Activated CD8-positive, alpha-beta memory T cell treated with anti-CD3 and anti-CD28 coated beads for 36 hours (primary cell): Measurements from ENCODE around the gene CSNK1D. TPM values are rescaled to one million over a fixed set of nuclear protein-coding genes. Genes with fewer than 3 reads are reported as not detected.

ENCODE experiments used
- CTCF ChIA-PET: fragments of 350-600 bp; sonication (Branson Sonifier 250); formaldehyde crosslinking; loops from one replicate; lab custom pipeline; 2021; ENCODE audit warnings: antibody characterized with exemption; lab: Charles Lee
- POLR2A ChIA-PET: fragments of 350-600 bp; sonication (Branson Sonifier 250); formaldehyde crosslinking; loops from one replicate; lab custom pipeline; 2021; ENCODE audit warnings: antibody characterized with exemption; lab: Charles Lee
- total RNA-seq, 2 experiments: library from RNA; stranded (reverse); gene quantifications; one replicate each; pipeline ENCODE4 v1.2.3, GENCODE V29; 2021

The CSNK1D gene
- total RNA-seq, 2 experiments from 2014 or later, result 128 to 129 TPM

DNA sequence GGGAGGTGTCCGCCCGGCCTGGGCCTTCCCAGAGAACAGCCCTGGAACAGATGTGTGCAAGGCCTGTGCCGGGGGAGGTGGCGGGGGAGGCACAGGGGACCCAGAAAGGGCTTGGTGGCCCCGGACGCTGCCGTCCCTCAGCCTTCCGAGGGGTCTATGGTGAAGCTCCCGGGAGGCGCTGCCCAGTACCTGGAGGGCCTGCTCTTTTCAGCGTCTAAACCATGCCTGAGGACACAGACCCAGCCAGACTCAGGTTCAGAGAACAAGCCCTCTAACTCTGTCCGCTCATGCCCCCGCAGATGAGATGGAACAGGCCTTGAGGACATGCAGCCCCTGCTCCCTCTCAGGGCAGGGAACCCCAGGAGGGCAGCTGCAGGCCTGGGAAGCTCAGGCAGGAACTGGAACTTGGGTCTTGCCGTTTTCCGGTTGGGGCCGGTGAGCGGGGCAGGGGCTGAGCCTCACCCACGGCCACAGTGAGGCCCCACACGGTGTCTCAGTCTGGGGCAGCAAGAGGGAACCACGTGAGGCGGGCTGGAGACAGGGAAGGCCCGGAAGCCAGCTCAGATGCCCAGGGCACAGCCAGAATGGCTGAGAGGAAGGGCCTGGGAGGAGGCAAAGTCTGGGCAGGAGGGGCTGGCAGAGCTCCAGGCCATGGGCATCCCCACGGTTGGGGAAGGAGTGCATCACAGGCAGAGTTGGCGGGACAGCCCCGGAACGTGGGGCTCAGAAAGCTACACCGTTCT, 32.1 kb downstream of the CSNK1D start:
- ChIA-PET POLR2A (interaction anchor here (0.6 to 2.0 kb wide), 10 partner anchors 9 to 382 kb away, joined by 3 to 10 read pairs (median 3); partner anchors contain the start of genes CD7 and SLC16A3), CTCF (interaction anchor here (1.1 to 2.0 kb wide), 4 partner anchors 12 to 80 kb away, joined by 3 to 7 read pairs (median 4); partner anchors contain the start of gene SLC16A3)

DNA sequence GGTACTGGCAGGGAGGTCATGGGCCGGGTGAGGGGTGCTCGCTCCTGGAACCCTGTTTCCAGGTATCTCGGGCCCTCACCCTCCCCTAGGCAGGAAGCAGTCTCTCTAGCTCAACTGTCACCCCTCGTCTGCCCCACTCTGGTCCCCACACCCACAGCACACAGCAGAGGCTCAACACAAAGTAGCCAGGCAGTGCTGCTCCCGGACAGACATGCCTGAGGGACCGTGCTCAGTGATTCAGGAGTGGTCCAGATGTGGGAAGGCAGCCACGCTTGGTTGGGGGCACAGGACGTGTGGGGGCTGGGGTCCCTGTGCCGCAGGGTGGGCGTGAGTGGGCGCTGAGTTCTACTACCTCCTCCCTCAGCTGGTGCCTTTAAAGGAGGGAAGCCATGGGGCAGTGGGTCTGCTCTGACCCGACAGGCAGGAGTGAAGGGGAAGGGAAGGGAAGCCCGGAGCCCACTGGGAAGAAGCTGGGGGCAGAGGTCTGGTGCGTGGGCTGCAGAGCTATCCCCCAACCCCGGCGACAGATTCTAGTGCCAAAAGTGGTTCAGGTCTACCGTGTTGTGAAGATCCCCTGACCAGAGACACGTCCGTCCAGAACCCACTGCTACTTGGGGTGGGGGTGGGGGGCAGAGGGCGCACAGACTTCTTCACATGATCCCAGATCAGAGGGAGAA, 32.9 kb downstream of the CSNK1D start:
- CTCF ChIA-PET, result interaction anchor here (0.8 to 1.1 kb wide), 2 partner anchors 80 to 169 kb away, joined by 3 read pairs; no protein-coding TSS in a partner anchor
- POLR2A ChIA-PET, result interaction anchor here (0.5 to 1.9 kb wide), 5 partner anchors 13 to 77 kb away, joined by 3 to 6 read pairs (median 4); partner anchors contain the start of gene CD7

DNA sequence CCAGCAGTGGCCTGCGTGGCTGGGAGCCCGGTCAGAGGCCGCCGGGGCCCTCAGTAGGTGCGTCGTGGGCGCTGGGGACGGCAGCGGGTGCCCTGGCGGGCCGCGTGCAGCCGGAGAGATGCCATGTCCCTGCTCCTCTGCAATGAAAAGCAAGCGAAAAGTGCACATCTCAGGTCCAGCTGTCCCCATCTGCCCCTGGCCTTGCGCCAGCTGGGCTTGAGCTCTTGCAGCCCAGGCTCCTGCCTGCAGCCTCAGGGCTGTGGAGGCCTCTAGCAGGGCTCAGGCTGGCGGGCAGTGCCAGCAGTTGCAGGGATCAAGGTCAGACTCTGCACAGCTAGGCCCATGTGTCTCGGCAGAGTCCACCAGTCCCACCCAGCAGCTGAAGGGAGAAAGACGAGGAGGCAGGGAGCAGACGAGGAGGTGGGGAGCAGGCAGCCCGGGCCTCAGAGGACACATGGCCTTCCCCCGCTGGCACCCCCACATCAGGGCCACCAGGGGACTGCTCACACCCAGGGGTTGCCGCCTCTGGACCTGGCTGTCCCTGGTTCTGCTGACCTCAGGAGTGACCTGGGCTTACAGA, 33.5 kb downstream of the CSNK1D start:
- CTCF ChIA-PET, result interaction anchor here (0.8 to 1.3 kb wide), 3 partner anchors 23 to 170 kb away, joined by 3 read pairs; no protein-coding TSS in a partner anchor
- POLR2A ChIA-PET, result interaction anchor here (1.9 kb wide), 1 partner anchor 58 kb away, joined by 5 read pairs; no protein-coding TSS in a partner anchor

DNA sequence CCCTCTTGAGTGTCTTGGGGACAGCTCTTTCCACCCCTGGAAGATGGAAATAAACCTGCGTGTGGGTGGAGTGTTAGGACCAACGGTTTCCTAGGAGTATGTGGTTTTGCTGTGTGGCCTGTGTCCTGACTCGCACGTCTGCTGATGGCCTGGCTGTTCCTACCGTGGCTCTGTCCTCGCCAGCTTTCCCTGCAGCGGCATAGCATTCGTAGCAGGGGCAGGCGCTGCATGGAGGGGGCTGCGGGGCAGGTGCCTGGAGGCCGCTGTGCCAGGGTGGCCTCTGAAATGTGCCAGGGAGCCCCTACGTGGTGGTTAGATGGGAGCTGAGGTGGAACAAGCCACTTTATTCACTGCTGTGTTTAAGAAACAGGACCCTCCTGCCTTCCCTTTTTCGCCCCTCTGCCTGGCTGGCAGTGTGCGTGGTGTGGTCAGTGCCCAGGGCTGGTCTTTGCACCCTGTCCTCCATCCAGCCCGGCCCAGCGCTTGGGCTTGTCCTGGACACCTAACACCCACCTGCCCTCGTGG, 34.0 kb downstream of the CSNK1D start:
- CTCF ChIA-PET, result interaction anchor here (1.0 to 1.5 kb wide), 5 partner anchors 18 to 59 kb away, joined by 3 to 4 read pairs (median 3); partner anchors contain the start of gene CSNK1D
- POLR2A ChIA-PET, result interaction anchor here (1.5 to 1.9 kb wide), 3 partner anchors 10 to 78 kb away, joined by 5 to 6 read pairs (median 5); partner anchors contain the start of genes CD7 and SLC16A3

DNA sequence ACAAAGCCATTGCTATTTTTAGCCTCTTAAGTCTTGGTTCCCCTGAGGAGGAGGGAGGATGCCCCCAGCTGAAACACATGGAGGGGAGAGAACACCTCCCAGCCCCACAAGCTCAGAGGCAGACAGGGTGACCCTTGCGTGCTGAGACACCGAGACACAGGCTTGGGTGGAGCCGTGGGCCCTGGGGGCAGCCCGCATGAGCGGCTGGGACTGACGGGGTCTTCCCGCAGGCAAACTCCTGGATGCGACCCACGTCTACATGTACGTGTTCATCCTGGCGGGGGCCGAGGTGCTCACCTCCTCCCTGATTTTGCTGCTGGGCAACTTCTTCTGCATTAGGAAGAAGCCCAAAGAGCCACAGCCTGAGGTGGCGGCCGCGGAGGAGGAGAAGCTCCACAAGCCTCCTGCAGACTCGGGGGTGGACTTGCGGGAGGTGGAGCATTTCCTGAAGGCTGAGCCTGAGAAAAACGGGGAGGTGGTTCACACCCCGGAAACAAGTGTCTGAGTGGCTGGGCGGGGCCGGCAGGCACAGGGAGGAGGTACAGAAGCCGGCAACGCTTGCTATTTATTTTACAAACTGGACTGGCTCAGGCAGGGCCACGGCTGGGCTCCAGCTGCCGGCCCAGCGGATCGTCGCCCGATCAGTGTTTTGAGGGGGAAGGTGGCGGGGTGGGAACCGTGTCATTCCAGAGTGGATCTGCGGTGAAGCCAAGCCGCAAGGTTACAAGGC, 34.9 kb downstream of the CSNK1D start:
- CTCF ChIA-PET, result interaction anchor here (0.6 to 1.5 kb wide), 8 partner anchors 19 to 242 kb away, joined by 3 to 4 read pairs (median 3); partner anchors contain the start of gene CSNK1D
- POLR2A ChIA-PET, result interaction anchor here (0.6 to 1.7 kb wide), 4 partner anchors 10 to 171 kb away, joined by 4 to 7 read pairs (median 6); partner anchors contain the start of genes CD7 and SLC16A3

DNA sequence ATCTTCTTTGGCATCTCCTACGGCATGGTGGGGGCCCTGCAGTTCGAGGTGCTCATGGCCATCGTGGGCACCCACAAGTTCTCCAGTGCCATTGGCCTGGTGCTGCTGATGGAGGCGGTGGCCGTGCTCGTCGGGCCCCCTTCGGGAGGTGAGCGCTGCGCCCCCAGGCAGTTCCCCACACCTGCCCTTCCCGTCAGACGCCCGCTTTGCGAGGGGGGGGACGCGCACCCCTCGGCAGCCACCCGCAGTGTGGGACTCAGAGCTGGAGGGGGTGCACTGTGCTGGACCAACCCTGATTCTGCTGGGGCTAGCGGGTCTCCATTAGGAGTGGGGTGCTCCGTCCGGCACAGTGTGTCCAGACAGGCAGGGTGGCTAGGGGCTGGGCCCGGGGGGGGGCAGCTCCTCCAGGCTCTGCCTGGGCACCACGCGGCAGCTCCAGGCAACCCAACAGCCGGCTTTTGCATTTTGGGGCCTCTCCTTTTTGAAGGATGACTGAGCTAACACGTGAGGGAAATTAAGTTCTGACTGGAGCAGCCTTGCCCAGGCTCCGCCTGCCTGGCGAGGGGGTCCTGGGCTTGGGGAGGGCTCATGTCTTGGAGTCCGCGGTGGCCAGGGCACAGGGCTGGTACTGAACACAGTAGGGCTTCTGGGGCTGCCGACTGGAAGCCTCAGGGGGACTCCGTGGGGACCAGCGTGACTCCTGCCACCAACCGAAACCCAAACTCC, 35.6 kb downstream of the CSNK1D start:
- CTCF ChIA-PET, result interaction anchor here (0.6 to 1.5 kb wide), 4 partner anchors 32 to 241 kb away, joined by 3 to 4 read pairs (median 4); no protein-coding TSS in a partner anchor
- POLR2A ChIA-PET, result interaction anchor here (0.6 to 1.7 kb wide), 4 partner anchors 9 to 171 kb away, joined by 4 to 7 read pairs (median 6); partner anchors contain the start of genes CD7 and SLC16A3

DNA sequence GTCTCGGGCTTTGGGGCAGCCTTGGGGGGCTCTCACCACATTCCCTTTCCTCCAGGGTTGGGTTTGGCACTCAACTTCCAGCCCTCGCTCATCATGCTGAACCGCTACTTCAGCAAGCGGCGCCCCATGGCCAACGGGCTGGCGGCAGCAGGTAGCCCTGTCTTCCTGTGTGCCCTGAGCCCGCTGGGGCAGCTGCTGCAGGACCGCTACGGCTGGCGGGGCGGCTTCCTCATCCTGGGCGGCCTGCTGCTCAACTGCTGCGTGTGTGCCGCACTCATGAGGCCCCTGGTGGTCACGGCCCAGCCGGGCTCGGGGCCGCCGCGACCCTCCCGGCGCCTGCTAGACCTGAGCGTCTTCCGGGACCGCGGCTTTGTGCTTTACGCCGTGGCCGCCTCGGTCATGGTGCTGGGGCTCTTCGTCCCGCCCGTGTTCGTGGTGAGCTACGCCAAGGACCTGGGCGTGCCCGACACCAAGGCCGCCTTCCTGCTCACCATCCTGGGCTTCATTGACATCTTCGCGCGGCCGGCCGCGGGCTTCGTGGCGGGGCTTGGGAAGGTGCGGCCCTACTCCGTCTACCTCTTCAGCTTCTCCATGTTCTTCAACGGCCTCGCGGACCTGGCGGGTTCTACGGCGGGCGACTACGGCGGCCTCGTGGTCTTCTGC, 36.3 kb downstream of the CSNK1D start:
- ChIA-PET CTCF (interaction anchor here (0.7 to 2.3 kb wide), 13 partner anchors 7 to 115 kb away, joined by 3 to 14 read pairs (median 4); partner anchors contain the start of gene CD7), POLR2A (interaction anchor here (1.2 to 1.5 kb wide), 3 partner anchors 60 to 212 kb away, joined by 3 to 6 read pairs (median 4); no protein-coding TSS in a partner anchor)

DNA sequence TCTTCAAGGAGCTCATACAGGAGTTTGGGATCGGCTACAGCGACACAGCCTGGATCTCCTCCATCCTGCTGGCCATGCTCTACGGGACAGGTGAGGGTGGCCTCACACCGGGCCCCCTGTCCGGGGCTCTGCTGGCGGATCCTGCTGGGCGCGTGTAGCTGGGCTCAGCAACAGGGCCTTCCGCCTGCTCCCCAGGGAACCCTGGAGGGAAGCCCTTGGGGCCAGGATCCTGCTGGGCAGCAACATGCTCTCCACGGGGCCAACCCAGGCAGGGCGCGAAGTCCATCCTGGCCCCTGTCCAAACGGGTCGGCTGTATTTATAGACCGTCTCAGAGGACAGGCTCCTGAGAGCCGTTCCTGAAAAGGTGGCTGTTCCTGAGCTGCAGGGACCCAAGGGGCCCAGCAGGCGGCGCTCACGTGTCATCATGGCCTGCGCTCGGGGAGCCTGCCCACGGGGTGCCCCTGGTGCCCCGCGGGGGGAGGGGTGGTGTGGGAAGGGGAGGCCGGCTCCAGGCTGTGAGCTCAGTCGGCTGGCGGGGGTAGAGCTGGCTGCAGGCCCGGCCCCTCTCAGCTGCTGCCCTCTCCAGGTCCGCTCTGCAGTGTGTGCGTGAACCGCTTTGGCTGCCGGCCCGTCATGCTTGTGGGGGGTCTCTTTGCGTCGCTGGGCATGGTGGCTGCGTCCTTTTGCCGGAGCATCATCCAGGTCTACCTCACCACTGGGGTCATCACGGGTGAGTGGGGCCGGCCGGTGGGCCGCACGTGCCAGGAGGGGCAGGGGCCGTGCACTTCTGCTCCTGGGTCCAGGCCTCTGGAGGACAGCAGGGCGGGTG, 37.1 kb downstream of the CSNK1D start:
- CTCF ChIA-PET, result interaction anchor here (0.7 to 2.4 kb wide), 24 partner anchors 8 to 227 kb away, joined by 3 to 14 read pairs (median 4); partner anchors contain the start of gene CD7

DNA sequence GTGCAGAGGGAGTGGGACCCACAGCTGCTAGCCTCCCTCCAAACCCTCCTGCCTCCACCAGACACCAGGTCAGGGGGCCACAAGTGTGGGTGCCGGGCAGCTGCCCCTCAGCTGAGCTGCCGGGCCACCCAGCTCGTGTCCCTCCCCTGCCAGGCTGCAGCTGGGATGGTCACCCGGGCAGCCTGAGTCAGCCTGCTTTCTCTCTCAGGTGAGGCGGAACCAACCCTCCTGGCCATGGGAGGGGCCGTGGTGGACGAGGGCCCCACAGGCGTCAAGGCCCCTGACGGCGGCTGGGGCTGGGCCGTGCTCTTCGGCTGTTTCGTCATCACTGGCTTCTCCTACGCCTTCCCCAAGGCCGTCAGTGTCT, 37.7 kb downstream of the CSNK1D start:
- ChIA-PET CTCF (interaction anchor here (0.7 to 2.4 kb wide), 22 partner anchors 9 to 227 kb away, joined by 3 to 14 read pairs (median 4); partner anchors contain the start of gene CD7), POLR2A (interaction anchor here (1.4 to 1.5 kb wide), 2 partner anchors 62 to 213 kb away, joined by 3 to 6 read pairs; no protein-coding TSS in a partner anchor)

More for the DNA sequence above, 37.1 kb downstream of the CSNK1D start:
- POLR2A ChIA-PET, result interaction anchor here (0.6 to 1.5 kb wide), 5 partner anchors 61 to 213 kb away, joined by 3 to 6 read pairs (median 4); partner anchors contain the start of gene CD7

DNA sequence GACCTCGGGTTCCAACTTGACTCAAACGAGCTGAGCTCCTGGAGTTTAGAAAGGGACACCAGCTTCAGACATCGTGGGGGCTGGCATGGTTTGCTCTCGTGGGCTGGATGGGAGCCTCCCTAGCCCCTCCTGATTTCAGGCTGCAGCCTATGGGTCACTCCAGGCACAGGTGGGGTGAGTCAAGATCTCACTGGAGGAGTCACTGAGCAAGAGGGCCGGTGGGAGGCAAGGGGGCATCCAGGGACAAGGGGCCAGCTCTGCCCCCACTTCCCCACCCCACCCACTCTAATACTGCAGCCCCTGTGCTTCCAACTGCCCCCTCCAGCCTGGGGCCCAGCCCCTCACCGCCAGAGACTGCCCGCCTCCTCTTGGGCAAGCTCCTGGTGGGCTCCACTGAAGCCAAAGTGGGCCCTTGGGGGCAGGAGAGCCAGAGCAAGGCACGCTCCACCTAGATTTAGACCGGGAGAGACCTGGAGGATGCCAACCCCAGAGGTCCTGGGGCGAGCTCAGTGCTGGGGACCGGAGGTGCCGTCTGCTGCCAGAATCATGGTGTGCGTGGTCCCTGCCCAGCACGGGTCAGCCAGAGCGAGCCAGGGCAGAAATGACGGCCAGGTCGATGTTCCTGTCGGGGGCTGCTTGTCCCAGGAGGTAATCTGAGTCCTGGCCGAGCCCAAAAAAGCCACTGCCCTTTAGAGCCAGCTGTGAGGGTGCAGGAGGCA, 38.3 kb downstream of the CSNK1D start:
- CTCF ChIA-PET, result interaction anchor here (0.7 to 2.4 kb wide), 12 partner anchors 8 to 275 kb away, joined by 3 to 14 read pairs (median 4); partner anchors contain the start of gene CD7
- POLR2A ChIA-PET, result interaction anchor here (1.5 kb wide), 1 partner anchor 63 kb away, joined by 3 read pairs; no protein-coding TSS in a partner anchor

DNA sequence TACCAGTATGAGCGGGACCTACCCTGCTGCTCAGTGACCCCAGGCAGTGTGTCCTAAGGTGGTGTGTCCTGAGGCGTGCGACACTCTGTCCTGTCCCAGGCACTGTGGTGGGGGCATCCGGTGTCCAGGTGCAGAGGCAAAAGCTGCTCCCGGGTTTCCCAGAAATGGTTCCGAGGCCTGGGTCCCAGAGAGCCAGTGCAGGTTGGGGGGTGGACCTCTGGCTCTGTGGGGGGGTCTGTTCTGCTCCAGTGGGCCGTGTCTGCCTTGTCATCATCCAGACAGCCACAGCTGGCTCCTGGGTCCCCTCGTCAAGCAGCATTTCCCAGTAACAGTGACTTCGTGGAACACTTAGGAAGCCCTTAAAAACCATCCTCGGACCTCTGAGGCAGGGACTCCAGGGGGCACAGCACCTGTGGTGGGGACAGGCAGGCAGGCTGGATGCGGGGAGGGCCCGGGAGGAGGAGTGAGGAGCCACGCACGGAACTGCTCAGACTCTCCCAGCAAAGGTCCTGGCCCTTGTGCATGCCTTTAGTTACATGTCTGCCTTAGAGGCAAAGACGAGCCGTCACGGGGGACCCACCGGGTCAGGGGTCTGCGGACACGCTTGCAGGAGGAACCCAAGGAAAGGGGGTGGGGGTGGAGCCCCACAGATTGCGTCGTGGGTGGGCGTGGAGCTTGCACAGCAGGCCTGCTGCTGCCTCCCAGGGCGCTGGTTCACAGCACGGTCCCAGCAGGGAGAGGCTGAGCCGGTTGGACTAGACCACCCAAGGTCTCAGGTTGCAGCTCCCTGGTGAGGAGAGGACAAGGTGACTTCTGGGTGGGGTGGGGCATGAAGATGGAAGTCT, 39.1 kb downstream of the CSNK1D start:
- CTCF ChIA-PET, result interaction anchor here (0.6 to 2.4 kb wide), 6 partner anchors 9 to 275 kb away, joined by 3 to 14 read pairs (median 8); partner anchors contain the start of gene CD7
- POLR2A ChIA-PET, result no interaction called here

DNA sequence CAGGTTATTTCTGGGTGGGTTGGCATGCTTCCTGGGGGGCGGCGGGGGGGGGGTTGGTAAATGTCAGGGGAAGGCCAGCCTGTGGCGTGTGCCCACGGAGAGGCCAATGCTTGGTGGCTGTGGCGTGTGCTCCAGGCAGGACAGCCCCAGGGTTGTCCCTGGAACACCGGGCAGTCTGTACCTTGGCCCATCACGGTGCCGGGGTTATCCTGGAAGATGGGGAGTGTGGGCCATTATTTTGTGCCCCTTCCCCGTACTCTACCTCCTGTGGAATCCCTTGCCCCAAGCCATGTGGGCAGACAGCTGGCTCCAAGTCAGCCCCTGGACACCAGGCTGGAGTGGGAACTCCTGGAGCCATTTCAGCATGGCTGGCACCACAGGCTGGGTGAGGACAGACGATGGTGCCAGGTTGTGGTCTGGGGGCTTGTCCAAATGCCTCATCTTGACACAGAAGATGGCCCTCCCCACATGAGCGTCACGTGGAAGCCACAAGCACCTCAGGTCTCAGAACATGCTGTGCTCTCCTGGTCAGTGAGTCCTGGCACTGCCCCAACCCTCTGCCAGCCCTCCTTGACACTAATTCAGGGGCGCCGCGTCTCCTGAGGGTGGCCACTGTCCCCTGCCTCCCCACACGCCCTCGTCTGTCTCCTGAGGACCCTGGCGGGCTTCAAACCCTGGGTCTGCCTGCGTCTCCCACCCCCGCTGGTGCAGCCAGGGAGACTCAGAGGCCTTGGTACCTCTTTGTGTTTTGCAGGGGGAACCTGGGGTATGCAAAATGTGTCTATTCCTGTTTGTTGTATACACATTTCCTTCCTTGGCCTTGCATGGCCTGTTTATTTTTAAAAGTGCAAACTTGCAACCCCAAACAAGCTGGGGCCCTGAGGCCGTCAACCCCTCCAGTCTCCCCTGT, 40.4 kb downstream of the CSNK1D start:
- ChIA-PET CTCF (no interaction called here), POLR2A (interaction anchor here (0.6 kb wide), 1 partner anchor 205 kb away, joined by 4 read pairs; no protein-coding TSS in a partner anchor)
